H1 (cell line): ENCODE data around the gene WNT11. TPM values are rescaled to one million over a fixed set of nuclear protein-coding genes. Genes with fewer than 3 reads are reported as not detected.

Experiments
- CTCF ChIA-PET: fragments of 300-600 bp; sonication (Branson Sonifier 250); formaldehyde crosslinking; loops from one replicate; lab custom pipeline; 2021; ENCODE audit not compliant: partially characterized antibody; lab: Charles Lee
- POLR2A ChIA-PET: fragments of 300-600 bp; sonication (Branson Sonifier 250); formaldehyde crosslinking; loops from one replicate; lab custom pipeline; 2021; ENCODE audit warnings: inconsistent platforms; ENCODE audit not compliant: partially characterized antibody; lab: Charles Lee
- DNase-seq, 2 experiments: peaks; one replicate each; pipeline versions ENCODE4 v3.0.0 to v3.0.0-alpha.2; 2010 to 2022; ENCODE audit warnings: low spot score in 2 of 2, low read depth in 1 of 2, mixed read lengths in 1 of 2
- FAIRE-seq: peaks from 2 replicates; lab custom pipeline; 2011; peaks lifted over from hg19 to GRCh38; lab: Jason Lieb, UNC
- H2AFZ ChIP-seq: 2 replicates; pipeline ENCODE4 v1.8.1; 2012; ENCODE audit warnings: low read length, inconsistent platforms
- H2AK5ac ChIP-seq: 2 replicates; pipeline ENCODE4 v1.6.1; 2013; ENCODE audit warnings: low read depth, low read length
- H2BK120ac ChIP-seq: replicated peaks from 2 replicates; pipeline ENCODE3; 2013; ENCODE audit warnings: low read depth, low read length, inconsistent platforms
- H2BK12ac ChIP-seq: 2 replicates; pipeline ENCODE4 v1.6.1; 2013; ENCODE audit warnings: low read depth, low read length
- H2BK15ac ChIP-seq: 2 replicates; pipeline ENCODE4 v1.6.1; 2013; ENCODE audit warnings: low read length
- H2BK20ac ChIP-seq: 2 replicates; pipeline ENCODE4 v1.6.1; 2013; ENCODE audit warnings: low read length
- H2BK5ac ChIP-seq: 2 replicates; pipeline ENCODE4 v1.6.1; 2013; ENCODE audit warnings: low read depth, low read length
- H3K14ac ChIP-seq: 2 replicates; pipeline ENCODE4 v1.6.1; 2013; ENCODE audit warnings: inconsistent platforms; ENCODE audit not compliant: insufficient read length
- H3K18ac ChIP-seq: 2 replicates; pipeline ENCODE4 v1.6.1; 2013; ENCODE audit warnings: low read length; ENCODE audit errors: extremely low read depth
- H3K23ac ChIP-seq: 2 replicates; pipeline ENCODE4 v1.6.1; 2013; ENCODE audit warnings: inconsistent platforms; ENCODE audit not compliant: insufficient read length
- H3K23me2 ChIP-seq: 2 replicates; pipeline ENCODE4 v1.6.1; 2013; ENCODE audit warnings: low read depth, low read length
- H3K27ac ChIP-seq: 2 replicates; pipeline ENCODE4 v1.6.1; 2011; ENCODE audit warnings: low read depth, low read length, inconsistent platforms
- H3K27me3 ChIP-seq, 4 experiments: replicated peaks in 1 of 4; 1 replicate in 1 of 4; 2 replicates in 3 of 4; pipeline versions ENCODE4 v1.6.1 to v1.8.1; 2011 to 2013; ENCODE audit warnings: low read length in 3 of 4, mild to moderate bottlenecking in 3 of 4, inconsistent platforms in 2 of 4, mixed read lengths in 2 of 4, moderate library complexity in 1 of 4; ENCODE audit not compliant: control insufficient read depth in 3 of 4, insufficient read depth in 3 of 4; ENCODE audit errors: extremely low read depth in 1 of 4
- H3K36me3 ChIP-seq, 4 experiments: 2 replicates each; pipeline versions ENCODE4 v1.6.1 to v1.8.1; 2011 to 2013; ENCODE audit warnings: mild to moderate bottlenecking in 4 of 4, low read length in 3 of 4, moderate library complexity in 2 of 4, control low read depth in 1 of 4, inconsistent platforms in 1 of 4; ENCODE audit not compliant: insufficient read depth in 4 of 4, control insufficient read depth in 2 of 4
- H3K4ac ChIP-seq: replicated peaks from 2 replicates; pipeline ENCODE3; 2013; ENCODE audit warnings: low read length, low read depth, mixed read lengths, inconsistent platforms; ENCODE audit not compliant: insufficient read length
- H3K4me1 ChIP-seq, 4 experiments: replicated peaks in 1 of 4; 1 replicate in 1 of 4; 2 replicates in 3 of 4; pipeline versions ENCODE4 v1.6.1 to v1.8.1; 2011 to 2013; ENCODE audit warnings: low read length in 3 of 4, inconsistent platforms in 2 of 4, mixed read lengths in 1 of 4; ENCODE audit not compliant: insufficient read depth in 4 of 4, control insufficient read depth in 3 of 4
- H3K4me2 ChIP-seq, 2 experiments: 2 replicates each; pipeline versions ENCODE4 v1.6.1 to v1.8.1; 2011 to 2013; ENCODE audit warnings: low read depth in 2 of 2, low read length in 2 of 2, control low read depth in 1 of 2, inconsistent platforms in 1 of 2, mild to moderate bottlenecking in 1 of 2; ENCODE audit not compliant: insufficient read depth in 1 of 2
- H3K4me3 ChIP-seq, 4 experiments: fragments of 200-600, 300-600 bp in 1 of 4; sonication (generic), shearing (Covaris generic), sonication (Bioruptor Twin) in 1 of 4; 2 replicates each; pipeline versions ENCODE4 v1.5.1 to v1.8.1; 2011 to 2016; ENCODE audit warnings: low read length in 4 of 4, low read depth in 3 of 4, control low read depth in 2 of 4, inconsistent platforms in 2 of 4, mild to moderate bottlenecking in 2 of 4, mixed read lengths in 1 of 4, moderate library complexity in 1 of 4; ENCODE audit not compliant: insufficient read depth in 2 of 4; ENCODE audit errors: extremely low read depth in 1 of 4
- H3K56ac ChIP-seq: replicated peaks from 2 replicates; pipeline ENCODE3; 2013; ENCODE audit warnings: low read depth, mild to moderate bottlenecking, mixed read lengths, low read length, inconsistent platforms; ENCODE audit not compliant: insufficient read length
- H3K79me1 ChIP-seq: 2 replicates; pipeline ENCODE4 v1.6.1; 2013; ENCODE audit warnings: low read depth, low read length, control low read depth
- H3K79me2 ChIP-seq, 2 experiments: 2 replicates each; pipeline versions ENCODE4 v1.6.1 to v1.8.1; 2012 to 2013; ENCODE audit warnings: low read length in 2 of 2, mild to moderate bottlenecking in 2 of 2, inconsistent platforms in 1 of 2; ENCODE audit not compliant: insufficient read depth in 2 of 2, control insufficient read depth in 1 of 2
- H3K9ac ChIP-seq, 4 experiments: replicated peaks in 1 of 4; 1 replicate in 1 of 4; 2 replicates in 3 of 4; pipeline versions ENCODE4 v1.6.1 to v1.8.1; 2011 to 2013; ENCODE audit warnings: low read depth in 3 of 4, low read length in 3 of 4, control low read depth in 2 of 4, mild to moderate bottlenecking in 2 of 4, moderate library complexity in 2 of 4, inconsistent platforms in 1 of 4; ENCODE audit errors: extremely low read depth in 1 of 4
- H3K9me3 ChIP-seq, 2 experiments: 2 replicates each; pipeline versions ENCODE4 v1.6.1 to v1.8.1; 2012 to 2013; ENCODE audit warnings: mild to moderate bottlenecking in 2 of 2, moderate library complexity in 2 of 2, control low read depth in 1 of 2, inconsistent platforms in 1 of 2, low read depth in 1 of 2, low read length in 1 of 2, mixed read lengths in 1 of 2; ENCODE audit not compliant: insufficient read depth in 2 of 2
- H4K20me1 ChIP-seq, 2 experiments: replicated peaks in 1 of 2; 2 replicates each; pipeline versions ENCODE3 to v1.8.1; 2011 to 2013; ENCODE audit warnings: inconsistent platforms in 2 of 2, low read length in 2 of 2, mild to moderate bottlenecking in 1 of 2; ENCODE audit not compliant: insufficient read depth in 2 of 2, control insufficient read depth in 1 of 2
- H4K5ac ChIP-seq: 2 replicates; pipeline ENCODE4 v1.6.1; 2013; ENCODE audit warnings: low read length, low read depth, mixed read lengths, inconsistent platforms; ENCODE audit not compliant: insufficient read length
- H4K8ac ChIP-seq: 2 replicates; pipeline ENCODE4 v1.8.0; 2013; ENCODE audit warnings: mild to moderate bottlenecking, moderate library complexity, low read length, inconsistent platforms; ENCODE audit not compliant: insufficient read depth; ENCODE audit errors: extremely low read depth
- H4K91ac ChIP-seq: replicated peaks from 2 replicates; pipeline ENCODE3; 2013; ENCODE audit warnings: low read length, mixed read lengths, inconsistent platforms; ENCODE audit not compliant: insufficient read length
- MAX ChIP-seq: IDR thresholded peaks from 2 replicates; pipeline ENCODE4 v1.6.1; 2012; ENCODE audit warnings: inconsistent platforms
- SIRT6 ChIP-seq: IDR thresholded peaks from one replicate; pipeline ENCODE4 v1.7.1; 2012; ENCODE audit warnings: low read length, inconsistent platforms
- WGBS, 2 experiments: shearing (Covaris generic) in 1 of 2; methylation state at CpG; one replicate each; pipeline versions ENCODE4 v1.1.6 to v1.1.7; 2013 to 2015; ENCODE audit warnings: low lambda C conversion rate in 2 of 2, mixed read lengths in 2 of 2, inconsistent platforms in 1 of 2, low coverage in 1 of 2, missing lambda C conversion rate in 1 of 2; ENCODE audit not compliant: insufficient replicate concordance in 2 of 2, insufficient coverage in 1 of 2, insufficient read length in 1 of 2; ENCODE audit errors: extremely low coverage in 1 of 2, missing lambda C conversion rate in 1 of 2; 5-methylcytosine and 5-hydroxymethylcytosine counted together
- polyA plus RNA-seq, 7 experiments: library from polyadenylated mRNA; depleted of rRNA in 3 of 7; stranded (reverse) in 5 of 7; unstranded in 2 of 7; fragments of >200 nt in 5 of 7; fragments of 200-250 nt in 2 of 7; gene quantifications; 1 replicate in 5 of 7; 2 replicates in 1 of 7; 4 replicates in 1 of 7; pipeline versions ENCODE4 v1.2.1 to v1.2.3, GENCODE V29; 2011 to 2013; ENCODE audit warnings: missing spikeins in 2 of 7, mixed read lengths in 2 of 7
- total RNA-seq: library from RNA; stranded (reverse); fragmentation: NEBNext Ultra II Directional; extraction: Animal tissue kit (Norgen Biotek cat#: 25700); gene quantifications from 2 replicates; pipeline ENCODE4 v1.2.1, GENCODE V29; 2021

The WNT11 gene
- total and polyA plus RNA-seq, 2 of the 8 experiments (the other 6 are each of a cell fraction or from before 2014, with no cell fraction given): 0.11 to 0.45 TPM

- no peak overlapping the region for H3K23ac ChIP-seq
- H3K4ac ChIP-seq: no peak overlapping the region
- POLR2A ChIA-PET: interaction anchor here (0.8 to 1.4 kb wide), 4 partner anchors 13 to 528 kb away, joined by 3 to 4 read pairs (median 4); no protein-coding TSS in a partner anchor
- DNase-seq: no peak
- no peaks in the 10 kb centered on the region for H3K36me3 ChIP-seq
- no peak overlapping the region for H2AFZ ChIP-seq
- H3K4me3 ChIP-seq: no peak overlapping the region
- H2BK5ac ChIP-seq: no peak overlapping the region
- no peaks in the 10 kb centered on the region for H3K79me1 ChIP-seq
- no peak overlapping the region for H3K56ac ChIP-seq
- H3K9ac ChIP-seq: no peak overlapping the region
- H3K27me3 ChIP-seq: no peaks in the 10 kb centered on the region; a peak in 2 of 7 replicates
- no peak overlapping the region for H4K91ac ChIP-seq
- 83% methylated on average over 6 of the region's 6 CpGs; no CpG with 5 or more reads in 1 of the 2 experiments for WGBS, 2 experiments
- TF ChIP-seq MAX (no peak), SIRT6 (no peak)
- TF ChIP-seq, all 59 proteins: peak for 0
- peaks cover 0 to 8% (median 4%) of the 10 kb centered on the region in 4 experiments; a peak in 4 of 7 replicates for H3K4me1 ChIP-seq
- no peaks in the 10 kb centered on the region for H4K20me1 ChIP-seq
- FAIRE-seq: no peak
- CTCF ChIA-PET: interaction anchor here (0.7 to 2.6 kb wide), 10 partner anchors 10 to 87 kb away, joined by 3 to 13 read pairs (median 7); partner anchors contain the start of gene WNT11
- H2BK15ac ChIP-seq: no peak overlapping the region
- no peak overlapping the region for H3K14ac ChIP-seq
- H3K27ac ChIP-seq: no peak overlapping the region
- H3K79me2 ChIP-seq: no peaks in the 10 kb centered on the region
- no peak overlapping the region for H3K4me2 ChIP-seq
- H3K9me3 ChIP-seq: no peaks in the 10 kb centered on the region
- no peak overlapping the region for H4K8ac ChIP-seq
- H3K23me2 ChIP-seq: peaks cover 8% of the 10 kb centered on the region; the same call in 1 of the 2 replicates
- H4K5ac ChIP-seq: no peak overlapping the region
- no peak overlapping the region for H2BK20ac ChIP-seq
- no peak overlapping the region for H3K18ac ChIP-seq
- H2BK120ac ChIP-seq: no peak overlapping the region
- no peak overlapping the region for H2BK12ac ChIP-seq
- H2AK5ac ChIP-seq: no peak overlapping the region
Measured at GRCh38 chr11:76231121-76231738, 24.9 kb upstream of the WNT11 start.
